Loucy (cell line): Measurements from ENCODE around the gene DDR1.

Experiments used
- H2AFZ ChIP-seq: fragments of 200-600 bp; sonication (generic); 2 replicates; pipeline ENCODE4 v1.6.0; 2016; ENCODE audit warnings: antibody characterized with exemption, mild to moderate bottlenecking, low read length, moderate library complexity
- H3F3A ChIP-seq: fragments of 200-600 bp; 2 replicates; pipeline ENCODE4 v1.6.0; 2016; ENCODE audit warnings: antibody characterized with exemption, low read depth, mild to moderate bottlenecking
- H3K27me3 ChIP-seq: fragments of 200-600 bp; sonication (generic); 2 replicates; pipeline ENCODE4 v1.6.1; 2014; ENCODE audit warnings: low read length, mild to moderate bottlenecking; ENCODE audit not compliant: insufficient read depth, poor library complexity, severe bottlenecking
- H3K36me3 ChIP-seq: fragments of 200-600 bp; sonication (generic); 2 replicates; pipeline ENCODE4 v1.6.1; 2016; ENCODE audit warnings: low read length; ENCODE audit not compliant: insufficient read depth
- H3K4me1 ChIP-seq: fragments of 200-600 bp; sonication (generic); 2 replicates; pipeline ENCODE4 v1.5.1; 2014; ENCODE audit warnings: low read length, mild to moderate bottlenecking; ENCODE audit not compliant: insufficient read depth, poor library complexity, severe bottlenecking
- H3K4me2 ChIP-seq: fragments of 200-600 bp; sonication (generic); 2 replicates; pipeline ENCODE4 v1.6.0; 2014; ENCODE audit warnings: antibody characterized with exemption, low read length, low read depth, mild to moderate bottlenecking; ENCODE audit not compliant: poor library complexity, severe bottlenecking
- H3K4me3 ChIP-seq: fragments of 200-600 bp; sonication (generic); 2 replicates; pipeline ENCODE4 v1.5.1; 2014; ENCODE audit warnings: low read length, mild to moderate bottlenecking, mixed read lengths; ENCODE audit not compliant: poor library complexity, severe bottlenecking
- H3K79me2 ChIP-seq: fragments of 200-600 bp; sonication (generic); 2 replicates; pipeline ENCODE4 v1.6.1; 2014; ENCODE audit warnings: low read length; ENCODE audit not compliant: insufficient read depth
- H3K9ac ChIP-seq: fragments of 200-600 bp; sonication (generic); 2 replicates; pipeline ENCODE4 v1.6.0; 2014; ENCODE audit warnings: mild to moderate bottlenecking, low read depth, low read length, moderate library complexity; ENCODE audit not compliant: poor library complexity, severe bottlenecking
- H3K9me2 ChIP-seq: fragments of 200-600 bp; sonication (generic); replicated peaks from 2 replicates; pipeline ENCODE4 v1.6.1; 2016; ENCODE audit warnings: low read depth, low read length, mixed read lengths
- H3K9me3 ChIP-seq: fragments of 200-600 bp; sonication (generic); 2 replicates; pipeline ENCODE4 v1.6.1; 2014; ENCODE audit warnings: mild to moderate bottlenecking, antibody characterized with exemption, low read length, low read depth; ENCODE audit not compliant: insufficient read depth
- H4K20me1 ChIP-seq: fragments of 200-600 bp; sonication (generic); 2 replicates; pipeline ENCODE4 v1.6.0; 2014; ENCODE audit warnings: antibody characterized with exemption, low read length, mild to moderate bottlenecking; ENCODE audit not compliant: insufficient read depth, poor library complexity, severe bottlenecking
- EZH2phosphoT487 ChIP-seq: fragments of 200-600 bp; IDR thresholded peaks from 2 replicates; pipeline ENCODE4 v1.6.1; 2018; ENCODE audit warnings: antibody characterized with exemption, mild to moderate bottlenecking, moderate library complexity, borderline replicate concordance
- TF ChIP-seq, protein P1 (sequence below): fragments of 200-600 bp; sonication (generic); conservative IDR thresholded peaks from 2 replicates; pipeline ENCODE4 v1.5.1; 2014; ENCODE audit warnings: mild to moderate bottlenecking, antibody characterized with exemption, low read length

DDR1 gene

DNA sequence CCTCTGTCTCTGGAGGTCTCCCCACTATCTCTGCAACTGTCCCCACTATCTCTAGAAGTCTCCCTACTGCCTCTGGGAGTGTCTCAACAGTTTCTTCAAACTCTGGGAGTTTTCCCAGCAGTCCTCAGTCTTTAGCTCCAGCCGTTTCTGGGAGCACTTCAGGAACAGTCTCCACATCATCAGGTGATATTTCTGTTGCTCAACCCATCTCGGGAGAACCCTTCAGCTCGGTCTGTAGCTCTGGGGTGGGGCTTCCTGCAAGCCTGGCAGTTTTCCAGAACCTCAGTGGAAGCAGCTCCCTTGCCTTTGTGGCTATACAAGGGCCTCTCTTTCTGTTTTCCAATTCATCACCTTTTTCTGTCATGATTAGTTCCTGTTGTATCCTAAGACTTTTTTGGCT lies 50.7 kb downstream of the DDR1 start:
- no peaks in the 10 kb centered on the region for H3K27me3 ChIP-seq

DNA sequence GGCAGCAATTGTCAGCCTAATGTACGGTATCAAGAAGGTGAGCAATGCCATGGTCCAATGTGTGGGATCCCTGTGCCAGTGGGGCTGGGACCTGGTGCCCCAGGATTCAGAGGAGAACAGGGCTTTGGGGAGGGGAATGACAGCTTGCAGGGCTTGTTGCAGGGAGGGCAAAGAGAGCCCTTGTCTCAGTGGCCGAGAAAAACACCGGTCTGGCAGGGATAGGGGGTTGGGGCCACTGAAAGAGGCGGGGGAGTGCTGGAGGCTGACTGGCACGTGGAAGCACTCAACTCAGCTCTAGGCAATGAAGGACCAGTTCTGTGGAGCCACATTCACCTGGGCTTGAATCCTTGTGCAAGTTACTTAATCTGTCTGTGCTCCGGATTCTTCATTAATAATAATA lies 52.9 kb downstream of the DDR1 start:
- H3K9me2 ChIP-seq = no peaks in the 10 kb centered on the region
- H3F3A ChIP-seq = no peaks in the 10 kb centered on the region

More for the DNA sequence above, 50.7 kb downstream of the DDR1 start:
- Histone ChIP-seq H3K9me3 (no peaks in the 10 kb centered on the region), H3K9ac (no peak overlapping the region), H3K4me2 (no peak overlapping the region), H3F3A (no peaks in the 10 kb centered on the region), H3K9me2 (no peaks in the 10 kb centered on the region), H3K4me1 (no peaks in the 10 kb centered on the region), H3K36me3 (no peaks in the 10 kb centered on the region), H3K4me3 (no peak overlapping the region), H4K20me1 (no peaks in the 10 kb centered on the region), H2AFZ (no peak overlapping the region), H3K79me2 (no peaks in the 10 kb centered on the region)
- TF ChIP-seq EZH2phosphoT487 = no peak
- TF ChIP-seq, protein P1, sequence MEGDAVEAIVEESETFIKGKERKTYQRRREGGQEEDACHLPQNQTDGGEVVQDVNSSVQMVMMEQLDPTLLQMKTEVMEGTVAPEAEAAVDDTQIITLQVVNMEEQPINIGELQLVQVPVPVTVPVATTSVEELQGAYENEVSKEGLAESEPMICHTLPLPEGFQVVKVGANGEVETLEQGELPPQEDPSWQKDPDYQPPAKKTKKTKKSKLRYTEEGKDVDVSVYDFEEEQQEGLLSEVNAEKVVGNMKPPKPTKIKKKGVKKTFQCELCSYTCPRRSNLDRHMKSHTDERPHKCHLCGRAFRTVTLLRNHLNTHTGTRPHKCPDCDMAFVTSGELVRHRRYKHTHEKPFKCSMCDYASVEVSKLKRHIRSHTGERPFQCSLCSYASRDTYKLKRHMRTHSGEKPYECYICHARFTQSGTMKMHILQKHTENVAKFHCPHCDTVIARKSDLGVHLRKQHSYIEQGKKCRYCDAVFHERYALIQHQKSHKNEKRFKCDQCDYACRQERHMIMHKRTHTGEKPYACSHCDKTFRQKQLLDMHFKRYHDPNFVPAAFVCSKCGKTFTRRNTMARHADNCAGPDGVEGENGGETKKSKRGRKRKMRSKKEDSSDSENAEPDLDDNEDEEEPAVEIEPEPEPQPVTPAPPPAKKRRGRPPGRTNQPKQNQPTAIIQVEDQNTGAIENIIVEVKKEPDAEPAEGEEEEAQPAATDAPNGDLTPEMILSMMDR = no peak

DNA sequence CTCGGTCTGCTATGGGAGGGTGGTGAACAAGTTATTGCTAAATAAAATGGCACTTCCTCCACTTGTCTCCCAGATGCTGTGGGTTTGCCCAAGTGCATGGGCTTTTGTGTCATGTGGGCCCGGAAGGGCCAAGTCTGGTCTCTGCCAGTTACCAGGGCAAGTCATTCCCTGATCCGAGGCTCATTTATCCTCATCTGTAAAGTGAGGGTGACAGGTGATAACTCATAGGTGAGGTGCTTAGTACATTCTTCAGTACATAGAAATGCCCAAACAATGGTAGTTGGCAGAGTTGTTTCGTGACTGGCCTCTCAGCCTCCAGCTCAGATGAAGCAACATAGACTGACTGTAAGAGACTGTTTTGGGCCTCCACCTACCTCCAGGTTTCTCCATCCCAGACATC lies 54.4 kb downstream of the DDR1 start:
- no peak overlapping the region for H2AFZ ChIP-seq
- no peaks in the 10 kb centered on the region for H3K4me1 ChIP-seq
- H3K9ac ChIP-seq = no peak overlapping the region
- no peaks in the 10 kb centered on the region for H3K9me3 ChIP-seq
- no peaks in the 10 kb centered on the region for H3F3A ChIP-seq
- H3K79me2 ChIP-seq = no peaks in the 10 kb centered on the region
- no peak for TF ChIP-seq EZH2phosphoT487
- TF ChIP-seq, protein P1 = no peak
- H3K4me2 ChIP-seq = no peak overlapping the region
- no peaks in the 10 kb centered on the region for H3K36me3 ChIP-seq
- no peaks in the 10 kb centered on the region for H4K20me1 ChIP-seq
- no peak overlapping the region for H3K4me3 ChIP-seq
- no peaks in the 10 kb centered on the region for H3K9me2 ChIP-seq
- no peaks in the 10 kb centered on the region for H3K27me3 ChIP-seq

More for the DNA sequence above, 52.9 kb downstream of the DDR1 start:
- Histone ChIP-seq H3K36me3 (no peaks in the 10 kb centered on the region), H3K79me2 (no peaks in the 10 kb centered on the region), H3K4me2 (no peak overlapping the region), H2AFZ (no peak overlapping the region), H4K20me1 (no peaks in the 10 kb centered on the region), H3K9me3 (no peaks in the 10 kb centered on the region), H3K27me3 (no peaks in the 10 kb centered on the region), H3K4me1 (no peaks in the 10 kb centered on the region), H3K9ac (no peak overlapping the region), H3K4me3 (no peak overlapping the region)
- no peak for TF ChIP-seq EZH2phosphoT487
- TF ChIP-seq, protein P1 = no peak
